Measurements from ENCODE around the gene HOXD4.

The HOXD4 gene

DNA sequence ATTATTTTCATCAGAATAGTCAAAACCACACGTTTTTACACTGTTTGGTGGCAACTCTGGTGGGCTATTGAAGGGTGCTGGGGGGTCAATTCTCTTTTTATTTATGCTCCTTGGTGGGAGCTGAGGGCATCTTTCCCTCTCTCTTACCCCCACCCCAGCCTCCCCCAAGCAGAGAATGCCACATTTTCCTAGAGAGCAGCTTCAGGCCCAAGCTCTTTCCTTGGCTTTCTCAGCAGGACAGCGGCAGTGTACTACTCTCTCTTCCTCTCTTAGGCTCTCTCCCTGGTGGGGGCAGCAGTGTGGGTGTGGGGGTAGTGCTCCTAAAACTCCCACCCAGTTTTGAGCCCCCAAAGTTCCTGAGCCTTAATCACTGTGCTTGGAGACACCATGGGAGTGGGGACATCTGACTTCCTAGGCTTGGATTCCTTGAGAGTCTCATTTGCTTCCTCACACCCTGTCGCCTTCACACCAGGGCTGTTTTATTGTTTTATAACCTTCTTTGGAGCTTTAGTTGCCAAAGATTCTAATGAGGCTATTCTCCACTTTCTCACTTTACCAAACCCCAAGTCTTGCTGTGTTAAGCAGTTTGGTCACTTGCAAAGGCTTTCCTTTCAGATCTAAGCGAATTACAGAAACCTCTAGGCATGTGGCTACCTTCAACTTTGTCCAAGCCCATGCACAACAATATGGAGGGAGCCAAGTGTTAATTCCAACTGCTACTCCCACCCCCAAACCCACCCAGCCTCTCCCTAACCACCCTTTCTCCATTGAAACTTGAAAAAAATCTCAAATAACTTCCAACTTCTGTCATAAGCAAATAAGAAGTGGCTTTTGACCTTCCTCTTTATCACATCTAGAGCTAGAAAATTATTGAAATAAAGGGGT is 6.0 kb upstream of the HOXD4 start:
- no peak for DNase-seq

DNA sequence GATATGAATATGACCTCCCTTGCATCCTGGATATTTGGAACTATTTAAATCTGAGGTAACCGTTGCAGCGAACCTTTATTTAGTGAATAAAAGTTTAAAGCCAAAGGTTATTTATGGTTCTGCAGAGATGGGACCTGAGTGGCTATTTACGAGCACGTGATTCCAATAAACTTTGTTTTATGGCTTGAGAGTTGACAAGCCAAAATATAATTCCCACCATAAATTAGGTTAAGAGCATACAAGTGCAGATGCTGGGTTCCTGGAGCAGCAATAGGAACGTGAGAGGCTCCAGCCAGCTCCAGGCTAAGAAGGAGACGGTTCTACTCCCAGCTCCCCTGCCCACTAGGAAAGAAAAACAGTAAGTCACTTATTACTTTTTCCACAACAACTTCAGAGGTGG is 5.2 kb upstream of the HOXD4 start:
- no peak for DNase-seq

DNA sequence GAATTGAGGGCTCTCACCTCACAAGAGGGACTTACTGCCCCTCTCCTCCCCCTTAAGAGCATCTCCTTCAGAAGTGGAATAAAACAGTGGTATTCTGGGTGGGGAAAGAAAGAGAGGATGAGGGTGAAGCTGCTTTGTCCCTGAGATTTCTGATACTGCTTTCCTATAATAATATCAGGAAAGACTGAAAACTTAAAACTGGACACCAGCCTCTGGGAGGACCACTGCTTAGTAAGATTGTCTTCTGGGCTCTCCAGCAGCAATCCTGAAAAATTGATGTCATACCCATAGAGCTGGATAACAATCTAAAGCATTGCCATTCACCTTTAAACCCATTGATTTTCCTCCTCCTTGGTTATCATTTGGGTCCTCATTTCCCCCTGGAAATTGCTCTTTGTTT is 4.7 kb upstream of the HOXD4 start:
- DNase-seq, result no peak

DNA sequence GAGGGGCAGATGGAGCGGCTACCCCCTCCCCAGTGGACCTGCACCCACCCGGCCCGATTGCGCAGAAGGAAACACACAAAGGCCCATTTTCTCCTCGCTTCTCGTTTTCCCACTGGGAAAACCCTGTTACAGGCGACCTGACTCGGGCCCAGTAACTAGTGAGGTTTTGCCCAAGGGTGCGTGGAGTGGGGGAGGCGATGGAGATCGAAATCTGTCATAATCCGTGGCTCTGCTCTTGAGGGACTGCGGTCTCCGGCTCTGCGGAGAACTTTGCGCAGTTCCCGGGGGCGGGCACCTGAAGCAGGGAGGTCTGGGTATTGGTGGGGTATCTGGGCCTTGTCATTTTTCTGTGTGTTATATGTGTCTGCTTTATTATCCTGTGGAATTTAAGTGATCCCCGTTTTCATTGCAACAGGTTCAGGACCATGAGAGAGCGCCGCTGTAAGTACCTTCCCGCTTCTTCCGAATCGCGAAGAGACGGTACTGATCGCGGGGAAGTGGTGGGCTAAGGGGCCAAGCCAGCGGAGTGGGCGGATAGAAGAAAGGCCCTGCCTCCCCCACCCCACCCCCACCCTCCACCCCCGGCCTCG is 4.0 kb upstream of the HOXD4 start:
- DNase-seq, result no peak

DNA sequence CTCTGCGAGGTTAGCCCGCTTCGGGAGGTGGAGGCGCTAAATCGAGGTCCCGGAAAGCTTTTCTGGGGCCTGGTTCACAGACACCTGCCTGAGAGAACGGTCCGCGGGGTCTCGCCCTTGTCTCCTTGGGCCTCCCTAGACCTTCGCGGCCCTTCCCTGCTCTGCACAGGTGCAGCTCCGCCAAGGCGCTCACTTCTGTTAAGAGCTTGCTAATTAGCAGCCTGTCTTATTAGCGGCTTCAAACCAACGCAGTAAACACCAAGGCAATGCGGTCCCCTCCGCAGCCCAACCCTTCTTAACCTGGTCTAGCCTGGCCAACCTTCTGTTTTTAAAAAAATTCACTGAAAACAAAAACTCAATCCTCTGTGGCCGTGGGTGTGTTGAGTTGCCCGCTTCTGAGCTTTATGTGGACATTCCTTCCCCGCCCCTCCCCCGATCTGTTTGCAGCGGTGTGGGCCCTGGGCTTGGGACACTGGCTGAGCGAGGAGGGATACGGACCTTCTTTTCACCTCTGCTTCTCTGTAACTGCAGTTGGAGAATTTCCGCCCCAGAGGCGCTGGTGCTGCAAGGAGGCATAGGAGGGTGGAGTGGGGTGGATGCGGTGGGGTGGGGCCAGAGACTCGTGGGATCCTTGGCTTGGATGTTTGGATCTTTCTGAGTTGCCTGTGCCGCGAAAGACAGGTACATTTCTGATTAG is 3.4 kb upstream of the HOXD4 start:
- DNase-seq, result no peak

DNA sequence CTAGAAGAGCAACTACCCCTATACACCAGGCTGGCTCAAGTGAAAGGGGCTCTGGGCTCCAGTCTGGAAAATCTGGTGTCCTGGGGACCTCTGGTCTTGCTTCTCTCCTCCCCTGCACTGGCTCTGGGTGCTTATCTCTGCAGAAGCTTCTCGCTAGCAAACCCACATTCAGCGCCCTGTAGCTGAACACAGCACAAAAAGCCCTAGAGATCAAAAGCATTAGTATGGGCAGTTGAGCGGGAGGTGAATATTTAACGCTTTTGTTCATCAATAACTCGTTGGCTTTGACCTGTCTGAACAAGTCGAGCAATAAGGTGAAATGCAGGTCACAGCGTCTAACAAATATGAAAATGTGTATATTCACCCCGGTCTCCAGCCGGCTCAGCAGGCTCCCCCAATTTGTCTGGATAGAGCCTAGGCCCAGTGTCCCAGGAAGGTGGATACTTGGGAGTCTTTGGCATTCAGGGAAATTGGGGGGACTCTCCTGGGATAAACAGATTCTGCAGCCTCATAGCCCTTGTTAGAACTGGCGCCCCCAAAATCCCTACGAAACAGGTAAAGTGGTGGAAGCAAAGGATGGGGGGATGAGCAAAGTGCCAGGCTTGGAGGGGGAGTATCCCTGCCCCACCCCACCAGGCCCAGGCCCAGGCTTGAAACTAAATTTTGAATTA is 2.5 kb upstream of the HOXD4 start:
- no peak for DNase-seq

DNA sequence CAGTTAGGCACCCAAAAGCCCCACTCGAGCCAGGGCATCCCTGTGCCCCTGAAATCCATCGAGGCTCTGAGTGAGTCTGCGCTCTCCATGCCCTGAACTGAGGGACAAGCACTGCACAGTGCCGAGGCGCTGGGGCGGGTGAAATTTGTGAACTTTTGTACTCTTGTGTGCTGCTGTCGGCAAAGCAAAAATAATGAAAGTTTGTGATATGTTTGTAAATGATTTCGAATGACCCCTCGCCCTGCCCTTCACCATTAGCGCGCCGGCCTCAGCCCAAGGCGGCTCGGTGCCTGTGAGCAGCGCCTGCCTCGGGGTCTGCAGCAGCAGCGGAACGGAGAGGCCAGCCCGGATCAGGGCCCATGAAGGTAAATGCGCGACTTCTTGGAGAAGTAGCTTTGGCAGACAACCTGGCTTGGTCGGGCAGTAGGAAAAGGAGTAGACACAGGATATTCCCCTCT is 1.8 kb upstream of the HOXD4 start:
- no peak for DNase-seq

DNA sequence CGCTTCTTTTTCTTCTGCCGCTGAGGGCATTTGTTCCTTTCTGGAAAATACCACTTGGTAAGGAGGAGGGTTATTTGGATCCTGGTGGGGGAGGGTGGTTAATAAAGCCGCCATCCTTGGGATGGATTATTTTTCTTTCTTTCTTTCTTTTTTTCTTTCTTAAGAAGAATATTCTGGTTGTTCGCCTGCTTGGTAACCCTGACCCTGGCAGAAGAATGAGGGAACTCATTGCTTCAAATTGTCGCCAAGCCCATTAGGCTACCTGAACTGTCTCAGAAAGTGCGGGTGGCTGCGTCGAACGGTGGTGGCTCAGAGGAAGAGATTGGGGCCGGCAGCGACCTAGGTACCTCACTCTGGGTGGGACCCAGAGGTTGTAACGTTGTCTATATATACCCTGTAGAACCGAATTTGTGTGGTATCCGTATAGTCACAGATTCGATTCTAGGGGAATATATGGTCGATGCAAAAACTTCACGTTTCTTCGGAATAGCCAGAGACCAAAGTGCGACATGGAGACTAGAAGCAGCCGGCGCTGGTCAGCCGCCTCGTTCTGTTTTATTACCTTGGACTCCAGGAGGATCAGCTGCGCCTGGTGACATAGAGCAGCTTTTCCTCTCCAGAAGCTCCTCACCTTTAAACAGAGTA is 1.3 kb upstream of the HOXD4 start:
- DNase-seq, result no peak

DNA sequence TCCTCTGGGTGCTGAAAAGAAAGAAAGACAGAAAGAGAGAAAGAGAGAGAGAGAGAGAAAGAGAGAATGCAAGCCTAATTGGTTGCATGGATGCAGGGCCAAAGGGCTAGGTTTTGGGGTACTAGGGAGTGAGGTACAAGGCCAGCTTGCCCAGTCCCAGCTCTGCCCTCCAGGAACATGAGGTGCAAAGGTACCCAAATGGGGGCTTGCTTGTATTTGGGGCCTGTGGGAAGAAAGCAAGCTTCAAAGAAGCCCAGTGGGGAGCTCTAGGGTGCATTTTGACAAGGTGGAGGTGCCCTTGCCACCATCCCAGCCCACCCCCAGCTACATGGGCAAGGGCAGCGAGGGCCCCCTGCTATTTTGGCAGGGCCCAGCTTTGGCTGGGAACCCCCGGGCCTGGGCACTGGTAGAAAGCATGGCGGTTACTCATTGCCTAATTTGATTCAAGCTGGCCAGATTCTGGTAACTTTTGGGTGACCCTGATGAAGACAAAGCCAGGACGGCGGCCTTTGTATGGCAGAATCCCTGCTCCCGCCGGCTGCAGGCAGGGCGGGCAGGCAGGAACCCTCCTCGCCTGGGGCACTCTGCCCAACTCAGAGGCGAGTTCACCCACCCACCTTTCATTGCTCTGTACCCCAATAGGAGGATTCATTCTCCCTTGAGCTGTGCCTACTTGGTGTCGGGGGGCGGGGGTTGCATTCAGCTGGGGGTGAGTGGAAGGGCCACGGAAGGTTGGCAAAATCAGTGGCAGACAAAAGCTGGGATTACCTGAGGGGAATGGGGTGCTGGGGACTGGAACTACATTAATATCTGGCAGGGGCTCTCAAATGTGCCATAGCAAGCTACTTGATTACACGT is 537 bp upstream of the HOXD4 start:
- DNase-seq, result no peak

DNA sequence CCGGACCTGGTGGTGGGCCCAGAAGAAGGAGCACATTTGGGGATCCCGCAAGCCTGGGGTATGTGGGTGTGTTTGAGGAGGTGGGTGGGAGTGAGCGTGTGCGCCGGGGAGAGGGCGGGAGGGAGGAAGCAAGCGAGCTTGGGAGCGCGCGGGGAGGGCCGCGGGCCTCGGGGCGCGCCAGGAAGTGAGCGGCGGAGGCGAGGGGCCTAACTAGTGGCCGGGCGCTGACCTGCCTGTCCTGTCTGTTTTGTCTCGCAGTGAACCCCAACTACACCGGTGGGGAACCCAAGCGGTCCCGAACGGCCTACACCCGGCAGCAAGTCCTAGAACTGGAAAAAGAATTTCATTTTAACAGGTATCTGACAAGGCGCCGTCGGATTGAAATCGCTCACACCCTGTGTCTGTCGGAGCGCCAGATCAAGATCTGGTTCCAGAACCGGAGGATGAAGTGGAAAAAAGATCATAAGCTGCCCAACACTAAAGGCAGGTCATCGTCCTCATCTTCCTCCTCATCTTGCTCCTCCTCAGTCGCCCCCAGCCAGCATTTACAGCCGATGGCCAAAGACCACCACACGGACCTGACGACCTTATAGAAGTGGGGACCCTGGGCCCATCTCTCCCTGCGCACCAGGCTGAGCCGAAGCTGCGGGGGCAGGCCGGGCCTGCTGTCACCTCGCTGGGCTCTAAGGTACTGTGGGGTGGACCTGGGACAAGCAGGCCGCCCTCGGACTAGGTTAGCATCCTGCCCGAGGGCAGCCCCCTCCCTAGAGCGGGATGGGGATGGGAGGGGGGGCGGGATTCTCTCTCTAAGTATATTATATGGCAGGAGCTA is 1.2 kb downstream of the HOXD4 start:
- DNase-seq, result no peak

DNA sequence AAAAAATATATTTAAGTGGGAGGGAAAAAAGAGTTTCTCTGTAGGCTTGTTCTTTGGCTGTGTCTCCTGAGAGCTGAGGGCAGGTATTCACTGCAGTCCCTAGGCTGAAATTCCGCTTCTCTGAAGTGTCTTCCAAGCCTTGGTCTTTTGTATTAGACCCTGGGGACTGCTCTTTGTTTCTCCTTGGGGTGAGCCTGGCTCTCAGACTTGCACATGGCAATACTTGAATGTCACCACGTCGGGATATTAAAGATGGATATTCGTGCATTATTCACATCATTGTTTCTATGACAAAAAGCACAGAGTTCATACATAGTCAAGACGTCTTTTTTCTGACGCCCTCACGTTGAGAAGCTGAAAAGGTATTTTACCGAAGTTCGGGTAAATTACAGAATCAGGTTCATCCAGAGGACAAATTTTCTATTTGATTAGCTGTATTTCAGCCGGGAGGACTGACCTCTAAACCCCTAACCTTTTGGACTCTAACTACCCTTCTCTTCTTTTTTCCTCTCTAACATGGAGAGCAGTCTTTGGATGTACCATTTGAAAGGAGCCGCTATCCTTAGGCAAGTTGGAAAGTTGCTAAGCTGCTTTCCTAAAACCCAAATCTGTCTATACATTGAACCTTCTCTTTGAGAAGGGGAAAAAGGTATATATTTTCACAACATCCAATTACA is 3.4 kb downstream of the HOXD4 start:
- no peak for DNase-seq

DNA sequence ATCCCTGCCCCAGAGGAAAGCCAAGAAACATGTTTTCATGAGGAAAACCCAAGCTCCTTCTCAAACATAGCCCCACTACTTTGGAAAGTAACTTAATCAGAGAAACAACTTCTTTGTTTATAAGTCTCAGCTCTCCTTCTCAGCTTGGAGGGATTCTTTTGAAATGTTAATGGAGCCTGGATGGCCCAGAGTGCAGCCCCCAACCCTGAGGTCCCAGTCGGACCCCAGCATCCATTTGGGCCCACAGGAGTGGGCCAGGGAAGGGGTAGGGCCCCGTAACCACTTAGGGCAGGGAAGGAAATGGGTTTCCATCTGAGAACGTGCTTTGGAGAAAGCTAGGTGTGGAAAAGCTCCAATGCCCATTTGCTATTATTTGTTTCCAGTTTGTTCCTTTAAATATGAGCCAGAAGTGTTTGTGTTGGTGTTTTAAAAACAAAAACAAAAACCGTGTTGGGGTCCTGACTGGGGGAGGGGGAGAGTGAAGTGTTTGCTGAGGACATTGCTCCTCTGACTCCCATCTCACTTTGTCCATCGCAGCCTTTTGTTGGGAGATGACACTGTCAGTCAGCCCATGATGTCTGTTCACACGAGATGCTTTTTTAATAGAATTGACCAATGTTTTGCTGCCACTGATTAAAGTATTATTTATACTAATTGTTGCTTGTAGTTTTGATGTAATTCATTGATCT is 4.2 kb downstream of the HOXD4 start:
- no peak for DNase-seq

DNA sequence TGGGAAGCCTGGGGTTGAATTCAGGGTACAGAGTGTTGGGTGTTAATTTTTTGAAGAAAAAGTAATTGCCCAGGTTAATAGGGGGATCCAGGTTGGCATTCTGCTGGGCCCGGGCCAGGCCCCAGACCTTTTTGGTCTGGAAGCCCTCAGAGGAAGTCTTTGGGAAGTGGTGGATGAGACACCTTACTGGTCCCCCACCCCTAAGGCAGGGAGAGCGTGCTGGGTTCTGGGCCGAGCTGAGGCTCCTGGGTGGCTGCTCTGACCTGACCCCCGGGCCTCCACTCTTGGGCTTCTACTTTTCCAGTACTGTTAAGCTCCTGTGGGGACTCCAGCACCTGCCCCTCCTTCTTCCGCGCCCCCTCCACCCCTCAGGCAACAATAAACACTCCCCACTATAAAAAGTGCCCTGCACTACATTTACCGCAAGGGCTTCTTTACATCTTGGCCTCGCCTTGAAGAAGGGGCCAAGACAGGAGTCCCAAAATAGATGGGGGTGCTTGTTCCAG is 5.0 kb downstream of the HOXD4 start:
- no peak for DNase-seq

DNA sequence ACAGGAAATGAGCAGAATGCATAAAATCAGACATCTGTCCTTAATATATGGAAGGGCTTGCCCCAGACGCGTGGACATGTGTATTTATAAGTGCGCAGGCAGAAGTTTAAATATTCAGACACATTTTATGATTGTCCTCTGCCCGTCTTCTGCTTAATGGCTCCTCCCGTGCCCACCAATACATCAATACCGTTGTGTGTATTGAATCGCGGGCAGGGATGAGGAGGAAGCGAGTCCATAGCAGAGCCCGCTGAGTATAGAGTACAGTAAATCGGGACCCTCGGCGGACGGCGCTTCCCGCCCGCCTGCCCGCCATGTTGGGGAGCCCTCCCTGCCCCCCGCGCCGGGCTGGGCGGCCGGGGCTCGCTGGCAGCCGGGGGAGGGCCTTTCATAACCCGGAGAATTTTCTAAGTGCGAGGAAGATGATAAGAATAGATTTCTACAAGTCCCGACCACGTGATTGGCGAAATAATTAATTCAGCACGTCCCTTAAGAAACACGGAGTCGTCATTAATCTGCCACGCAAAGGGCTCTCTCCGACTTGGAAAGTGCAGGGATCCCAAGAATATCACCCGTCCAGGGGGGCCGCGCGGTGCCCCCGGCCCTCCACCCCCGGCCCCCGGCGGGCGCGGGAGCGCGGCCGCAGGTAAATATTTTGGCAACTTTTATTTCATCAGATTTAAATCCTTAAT is 5.6 kb downstream of the HOXD4 start, which contains the start of gene HOXD3:
Gene HOXD3 (plus strand): TSS at position 501 of the 692 bp plus-strand sequence. CDS start 11,808 bp downstream, outside the sequence.
- no peak for DNase-seq

DNA sequence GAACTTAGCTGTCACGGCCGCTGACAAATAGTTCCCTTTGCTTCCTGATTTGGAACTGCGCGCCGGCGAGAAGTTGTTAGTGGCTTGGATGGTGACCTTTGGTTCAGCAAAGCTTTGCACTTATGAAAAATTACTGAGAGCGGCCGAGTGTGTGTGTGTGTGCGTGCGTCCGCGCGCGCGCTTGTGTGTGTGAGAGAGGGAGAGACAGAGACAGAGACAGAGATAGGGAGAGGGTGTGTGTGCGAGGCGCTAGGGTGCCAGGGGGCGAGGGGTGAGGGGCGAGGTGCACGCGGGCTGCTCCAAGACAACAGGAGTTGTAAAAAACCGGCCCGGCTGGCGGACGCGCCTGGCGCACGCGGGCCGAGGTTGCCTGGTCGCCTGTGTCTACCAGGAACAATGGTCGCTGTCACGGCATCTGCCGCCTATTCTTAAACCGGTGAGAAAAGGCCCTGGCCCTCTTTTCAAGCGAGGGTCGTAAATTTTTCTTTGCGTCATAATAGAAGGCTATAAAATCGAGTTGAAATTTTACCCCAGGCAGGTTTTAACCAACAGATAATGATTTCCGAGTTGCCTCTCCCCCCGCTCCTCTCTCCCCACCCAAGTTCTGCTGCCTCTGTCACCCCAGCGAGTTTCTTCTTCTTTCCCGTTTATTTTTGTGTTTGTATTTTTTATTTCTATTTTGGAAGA is 6.3 kb downstream of the HOXD4 start:
- no peak for DNase-seq

DNA sequence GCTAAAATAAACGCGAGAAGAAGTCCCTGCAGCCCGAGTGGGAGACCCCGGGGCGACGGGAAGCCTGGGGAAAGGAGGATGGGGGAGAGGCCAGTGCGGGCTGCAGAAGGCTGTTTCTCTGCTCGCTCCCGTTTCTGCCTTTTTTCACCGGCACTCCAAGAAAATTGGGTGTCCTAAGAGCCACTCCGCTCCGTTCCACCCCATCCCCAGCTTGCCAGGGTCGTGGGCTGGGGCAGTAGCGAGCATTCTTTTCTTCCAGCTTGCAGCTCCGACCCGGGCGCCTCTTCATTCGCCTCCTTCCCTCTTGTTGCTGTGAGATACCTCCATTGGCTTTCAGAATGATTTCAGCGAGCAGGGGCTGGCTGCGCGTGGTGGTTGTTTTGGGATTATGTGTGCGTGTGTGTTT is 6.8 kb downstream of the HOXD4 start:
- DNase-seq, result no peak

DNA sequence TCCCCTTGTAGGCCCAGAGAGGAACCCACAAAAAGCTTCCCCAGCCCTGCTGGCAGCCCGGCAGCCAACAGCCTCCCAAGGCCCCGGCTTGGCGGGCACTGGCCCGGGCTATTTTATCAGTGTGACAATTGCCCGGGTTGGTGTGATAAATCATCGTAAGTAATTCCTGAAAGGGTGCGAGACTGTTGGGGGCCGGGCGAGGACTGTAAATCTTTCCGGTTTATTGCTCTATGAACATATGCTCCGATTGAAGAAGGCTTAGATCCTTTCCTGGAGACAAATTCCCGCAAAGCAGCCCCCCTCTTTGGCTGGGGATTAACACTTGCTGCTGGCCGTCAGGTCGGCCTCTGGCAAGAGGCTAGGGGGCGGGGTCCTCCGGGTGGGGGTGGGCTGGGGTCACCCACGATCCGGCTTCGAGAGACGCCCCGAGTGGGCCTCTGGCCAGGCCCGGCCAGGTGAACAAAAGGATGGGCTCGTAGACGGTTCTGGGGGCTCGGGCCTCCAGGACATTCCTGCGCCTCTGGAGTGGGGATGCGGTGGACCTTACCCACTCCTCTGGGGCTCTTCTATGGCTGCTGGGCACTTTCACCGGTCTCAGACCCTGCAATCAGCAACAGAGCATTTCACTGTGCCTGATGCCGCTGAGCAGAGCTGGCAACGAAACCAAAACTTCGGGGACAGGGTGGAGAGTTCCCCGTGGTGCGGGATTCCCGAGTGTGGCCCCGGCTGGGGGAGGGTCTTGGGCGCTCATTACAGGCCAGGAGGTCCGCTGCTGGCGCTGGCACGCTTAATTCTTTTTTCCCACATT is 7.7 kb downstream of the HOXD4 start:
- no peak for DNase-seq
